ENCODE data around the gene EFHD1.

- TF ChIP-seq CTCF (IDR thresholded peaks at IDR 0.05) (no peak), EZH2 (IDR thresholded peaks at IDR 0.05; ENCODE audit: borderline replicate concordance, insufficient read depth, low read depth, low read length, poor library complexity, severe bottlenecking) (no peak)
Measured at GRCh38 chr2:232609607-232610006, 23.8 kb upstream of the EFHD1 start.
